PC-9 (cell line): ENCODE data around the gene MVD. TPM values are rescaled to one million over a fixed set of nuclear protein-coding genes. Genes with fewer than 3 reads are reported as not detected.

Experiments
- BruUV-seq: library from RNA; stranded (reverse); fragments of 400-500 nt; replicated peaks from 2 replicates; lab custom pipeline; 2021; lab: Mats Ljungman, UMichigan
- CTCF ChIA-PET: fragments of 300-600 bp; sonication (Branson Sonifier 250); formaldehyde crosslinking; loops from one replicate; lab custom pipeline; 2022; ENCODE audit warnings: antibody characterized with exemption; lab: Charles Lee
- POLR2A ChIA-PET: fragments of 300-600 bp; sonication (Branson Sonifier 250); formaldehyde crosslinking; loops from one replicate; lab custom pipeline; 2022; ENCODE audit warnings: antibody characterized with exemption; ENCODE audit not compliant: unreplicated experiment; lab: Charles Lee
- DNase-seq, 2 experiments: peaks; one replicate each; pipeline versions ENCODE4 v3.0.0 to v3.0.0-alpha.2; 2015 to 2022; ENCODE audit warnings: mixed read lengths in 1 of 2
- H2AFZ ChIP-seq: fragments of 200-600 bp; sonication (generic); 2 replicates; pipeline ENCODE4 v1.8.1; 2017; ENCODE audit warnings: antibody characterized with exemption
- H3F3A ChIP-seq: fragments of 200-600 bp; sonication (generic); 2 replicates; pipeline ENCODE4 v1.8.1; 2017; ENCODE audit warnings: antibody characterized with exemption, mild to moderate bottlenecking, low read depth; ENCODE audit not compliant: insufficient read depth
- H3K27ac ChIP-seq: fragments of 200-600 bp; sonication (generic); 2 replicates; pipeline ENCODE4 v1.6.1; 2016; ENCODE audit warnings: mixed run types
- H3K27me3 ChIP-seq: fragments of 200-600 bp; sonication (generic); 2 replicates; pipeline ENCODE4 v1.6.1; 2016; ENCODE audit warnings: low read depth, mixed run types; ENCODE audit not compliant: insufficient read depth
- H3K36me3 ChIP-seq: fragments of 200-600 bp; sonication (generic); 2 replicates; pipeline ENCODE4 v1.6.1; 2016; ENCODE audit warnings: low read depth, mixed run types
- H3K4me1 ChIP-seq: fragments of 200-600 bp; sonication (generic); replicated peaks from 2 replicates; pipeline ENCODE4 v1.6.1; 2016; ENCODE audit warnings: mixed run types; ENCODE audit not compliant: insufficient read depth
- H3K4me2 ChIP-seq: fragments of 200-600 bp; sonication (generic); 2 replicates; pipeline ENCODE4 v1.6.1; 2017; ENCODE audit warnings: mixed run types
- H3K4me3 ChIP-seq: fragments of 200-600 bp; sonication (generic); 2 replicates; pipeline ENCODE4 v1.6.1; 2016; ENCODE audit warnings: mixed run types
- H3K79me2 ChIP-seq: fragments of 200-600 bp; sonication (generic); 2 replicates; pipeline ENCODE4 v1.6.1; 2017; ENCODE audit warnings: low read depth, mixed run types
- H3K9me2 ChIP-seq: fragments of 200-600 bp; sonication (generic); 2 replicates; pipeline ENCODE4 v1.8.1; 2017; ENCODE audit warnings: mild to moderate bottlenecking; ENCODE audit not compliant: insufficient read depth
- H3K9me3 ChIP-seq: fragments of 200-600 bp; sonication (generic); 2 replicates; pipeline ENCODE4 v1.8.1; 2016; ENCODE audit warnings: low read depth; ENCODE audit not compliant: insufficient read depth
- H4K20me1 ChIP-seq: fragments of 200-600 bp; sonication (generic); 2 replicates; pipeline ENCODE4 v1.8.1; 2017; ENCODE audit not compliant: insufficient read depth
- CTCF ChIP-seq: fragments of 200-600 bp; sonication (generic); conservative IDR thresholded peaks from 2 replicates; pipeline ENCODE4 v1.6.1; 2017; ENCODE audit warnings: mixed run types, antibody characterized with exemption, mild to moderate bottlenecking, moderate library complexity
- EZH2 ChIP-seq: fragments of 200-600 bp; sonication (generic); IDR thresholded peaks from 2 replicates; pipeline ENCODE4 v1.8.0; 2017; ENCODE audit warnings: antibody characterized with exemption, low read depth
- intact Hi-C: fragments of 100-400 bp; cut with micrococcal nuclease; formaldehyde crosslinking; loops from one replicate; pipeline ENCODE4 v1.10.0; 2022; ENCODE audit not compliant: unreplicated experiment
- total RNA-seq: library from RNA; stranded (reverse); gene quantifications from 2 replicates; pipeline ENCODE4 v1.2.3, GENCODE V29; 2021

MVD gene
- total RNA-seq, 1 experiment from 2014 or later: 168 TPM

DNA sequence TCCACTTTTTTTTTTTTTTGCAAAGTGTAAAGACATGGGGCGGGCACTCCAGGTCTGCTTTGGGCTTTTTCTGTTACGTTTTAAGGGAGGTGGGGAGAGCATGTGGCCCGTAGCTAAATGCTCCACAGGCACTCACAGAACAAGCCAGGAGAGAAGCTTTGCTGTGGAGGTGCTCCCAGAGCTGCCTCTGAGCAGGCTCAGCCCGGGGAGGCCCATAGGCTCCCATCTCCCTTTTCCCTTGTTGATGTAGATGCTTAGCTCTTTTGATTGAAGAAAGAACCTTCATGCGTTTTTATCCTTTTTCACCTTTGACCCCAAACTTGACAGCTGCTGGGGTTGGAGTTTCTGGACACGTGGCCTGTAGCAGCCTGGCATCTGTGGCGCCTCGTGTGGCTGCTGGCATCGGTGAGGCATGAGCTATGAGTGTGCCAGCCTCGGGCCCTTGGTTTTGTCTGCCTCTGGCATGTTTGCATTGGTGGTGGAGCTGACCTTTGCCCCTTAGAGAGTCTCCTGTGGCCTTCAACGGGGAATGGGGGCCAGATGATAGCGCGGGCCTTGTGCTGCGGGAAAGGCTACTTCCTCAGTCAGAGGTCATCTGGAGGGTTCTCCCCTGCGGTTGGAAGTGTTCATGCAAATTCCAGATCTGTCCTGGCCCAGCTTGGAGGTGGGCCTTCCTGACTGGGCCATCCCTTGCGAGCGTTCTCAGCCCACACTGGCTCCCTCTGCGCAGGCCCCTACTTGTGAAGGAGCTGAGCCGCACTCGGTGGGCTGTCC lies 44.5 kb downstream of the MVD start:
- no peaks in the 10 kb centered on the region for H3K36me3 ChIP-seq
- no peaks in the 10 kb centered on the region for H3K4me1 ChIP-seq
- peaks cover 11% of the 10 kb centered on the region for H4K20me1 ChIP-seq
- TF ChIP-seq CTCF (no peak), EZH2 (no peak)
- intact Hi-C loops: no loop called here
- no peak overlapping the region for H3K27ac ChIP-seq
- no TSS peak for BruUV-seq
- peak in 1 of 2 experiments; percentile 20 for DNase-seq
- H3K9me2 ChIP-seq: no peaks in the 10 kb centered on the region
- H3K4me2 ChIP-seq: no peak overlapping the region
- H3K9me3 ChIP-seq: no peaks in the 10 kb centered on the region
- no peaks in the 10 kb centered on the region for H3K79me2 ChIP-seq
- ChIA-PET POLR2A (no interaction called here), CTCF (no interaction called here)
- no peak overlapping the region for H2AFZ ChIP-seq
- H3F3A ChIP-seq: no peaks in the 10 kb centered on the region
- H3K27me3 ChIP-seq: no peaks in the 10 kb centered on the region
- H3K4me3 ChIP-seq: no peak overlapping the region

DNA sequence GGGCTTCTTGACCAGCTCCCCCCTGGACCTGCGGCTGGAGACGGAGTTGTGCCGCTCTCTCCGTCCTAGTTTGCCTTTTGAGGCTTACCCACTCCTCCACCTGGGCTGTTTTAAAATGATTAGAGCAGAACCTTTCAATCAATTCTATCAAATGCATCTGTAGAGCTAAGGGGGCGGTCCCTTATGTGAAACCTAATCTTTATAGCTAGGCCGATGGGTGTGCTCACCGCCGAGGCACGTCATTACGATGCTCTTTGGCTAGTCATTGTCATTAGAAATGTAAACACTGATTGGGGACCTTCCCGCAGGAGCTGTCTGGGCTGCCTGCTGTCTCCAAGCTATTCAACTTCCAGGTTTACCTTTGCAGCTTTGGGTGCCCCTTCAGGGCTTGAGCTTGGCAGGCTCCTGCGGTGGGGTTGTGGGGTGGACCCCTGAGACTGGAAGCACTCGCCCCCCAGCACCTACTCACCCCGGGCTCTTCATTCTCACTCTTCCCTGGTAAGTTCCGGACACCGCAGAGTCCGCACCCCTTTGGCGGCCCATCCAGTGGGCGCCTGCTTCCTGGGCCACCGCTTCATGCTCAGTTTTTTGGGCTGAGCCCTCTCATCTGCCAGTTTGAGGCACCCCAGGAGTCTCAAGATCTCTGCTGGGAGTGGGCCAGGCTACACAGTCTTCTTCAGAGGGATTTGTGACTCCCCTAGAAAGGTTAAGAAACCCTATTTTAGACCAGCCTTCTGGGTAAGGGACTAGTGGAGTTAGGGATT lies 45.4 kb downstream of the MVD start:
- H3K4me1 ChIP-seq: no peaks in the 10 kb centered on the region
- no peak overlapping the region for H3K4me2 ChIP-seq
- no TSS peak for BruUV-seq
- no peaks in the 10 kb centered on the region for H3F3A ChIP-seq
- H3K36me3 ChIP-seq: no peaks in the 10 kb centered on the region
- no peaks in the 10 kb centered on the region for H3K27me3 ChIP-seq
- H3K27ac ChIP-seq: no peak overlapping the region
- ChIA-PET POLR2A (interaction anchor here (0.6 kb wide), 1 partner anchor 53 kb away, joined by 3 read pairs; no protein-coding TSS in a partner anchor), CTCF (no interaction called here)
- intact Hi-C loops: no loop called here
- no peak overlapping the region for H3K4me3 ChIP-seq
- no peaks in the 10 kb centered on the region for H3K9me2 ChIP-seq
- H3K79me2 ChIP-seq: no peaks in the 10 kb centered on the region
- H4K20me1 ChIP-seq: peaks cover 16% of the 10 kb centered on the region
- no peak for TF ChIP-seq EZH2
- no peak for TF ChIP-seq CTCF
- DNase-seq: peak in 1 of 2 experiments; percentile 33
- H3K9me3 ChIP-seq: no peaks in the 10 kb centered on the region
- no peak overlapping the region for H2AFZ ChIP-seq

GRCh38 chr16:88616736-88617135 lies 46.2 kb downstream of the MVD start:
- Histone ChIP-seq H3K9me3 (no peaks in the 10 kb centered on the region), H3K4me1 (no peaks in the 10 kb centered on the region), H3K27ac (no peak overlapping the region), H4K20me1 (peaks cover 16% of the 10 kb centered on the region), H2AFZ (no peak overlapping the region), H3K27me3 (no peaks in the 10 kb centered on the region), H3K36me3 (no peaks in the 10 kb centered on the region), H3F3A (no peaks in the 10 kb centered on the region), H3K4me3 (no peak overlapping the region), H3K9me2 (no peaks in the 10 kb centered on the region), H3K4me2 (no peak overlapping the region), H3K79me2 (no peaks in the 10 kb centered on the region)
- no peak for TF ChIP-seq EZH2
- TF ChIP-seq CTCF: no peak
- BruUV-seq: no TSS peak
- no peak for DNase-seq
- ChIA-PET CTCF (no interaction called here), POLR2A (interaction anchor here (0.6 kb wide), 1 partner anchor 54 kb away, joined by 3 read pairs; no protein-coding TSS in a partner anchor)
- intact Hi-C loops: no loop called here
